ENCODE results near the gene SIL1. TPM values are rescaled to one million over a fixed set of nuclear protein-coding genes. Genes with fewer than 3 reads are reported as not detected.

The SIL1 gene
- total and polyA plus RNA-seq, 9 of the 15 experiments (the other 6 are each of a cell fraction or from before 2014, with no cell fraction given) = 1.3 to 30.5 (median 18.1) TPM

GRCh38 chr5:138975098-138975847 is 222.9 kb downstream of the SIL1 start (continued):
- peak; percentile 42; the same call in 1 of the 2 replicates for TF ChIP-seq SMAD4 (CRISPR knock-in tag; conservative IDR thresholded peaks at IDR 0.05)
- TF ChIP-seq FOXJ2 (tag; IDR thresholded peaks at IDR 0.05) = 0 out of 2 replicates have a peak, but pooled peaks have one; percentile 58
- TF ChIP-seq CREB3 (tag; conservative IDR thresholded peaks at IDR 0.05; ENCODE audit: low read depth) = peak; percentile 48; the same call in 1 of the 2 replicates
- TF ChIP-seq UBTF (IDR thresholded peaks at IDR 0.05; ENCODE audit: borderline replicate concordance in 1 of 2, low read depth in 2 of 2, low read length in 2 of 2) = no peak
- TF ChIP-seq USF1 (CRISPR knock-in tag; IDR thresholded peaks at IDR 0.05) = no peak
- no peak for TF ChIP-seq PBX2 (CRISPR knock-in tag; IDR thresholded peaks at IDR 0.05; ENCODE audit: low read depth)
- TF ChIP-seq PBX2 (tag; conservative IDR thresholded peaks at IDR 0.05; ENCODE audit: low read depth) = 0 out of 2 replicates have a peak, but pooled peaks have one; percentile 12
- TF ChIP-seq PHB (CRISPR knock-in tag; IDR thresholded peaks at IDR 0.05) = no peak
- 0 out of 2 replicates have a peak, but pooled peaks have one; percentile 54 for TF ChIP-seq ZNF766 (CRISPR knock-in tag; conservative IDR thresholded peaks at IDR 0.05)
- TF ChIP-seq ZBTB17 (CRISPR knock-in tag; IDR thresholded peaks at IDR 0.05) = 0 out of 2 replicates have a peak, but pooled peaks have one; percentile 23
- peak; percentile 74 for TF ChIP-seq NFIC (IDR thresholded peaks at IDR 0.05)
- TF ChIP-seq KDM1A (IDR thresholded peaks at IDR 0.05) = no peak
- no peak for TF ChIP-seq ZNF12 (CRISPR knock-in tag; IDR thresholded peaks at IDR 0.05)
- peak; percentile 91 for TF ChIP-seq SPI1 (IDR thresholded peaks at IDR 0.05; ENCODE audit: borderline replicate concordance, low read depth, low read length)
